Amniotic epithelial cell (primary cell): ENCODE measurements around the gene HECTD1.
"Not testable (repeated sequence)": the region's sequence is repeated elsewhere in the genome, so short reads cannot be mapped to it uniquely, and the experiment has no call there.

Experiments
- DNase-seq: peaks from one replicate; pipeline ENCODE4 v3.0.0-alpha.2; 2010; ENCODE audit warnings: low read depth

Gene HECTD1

DNA sequence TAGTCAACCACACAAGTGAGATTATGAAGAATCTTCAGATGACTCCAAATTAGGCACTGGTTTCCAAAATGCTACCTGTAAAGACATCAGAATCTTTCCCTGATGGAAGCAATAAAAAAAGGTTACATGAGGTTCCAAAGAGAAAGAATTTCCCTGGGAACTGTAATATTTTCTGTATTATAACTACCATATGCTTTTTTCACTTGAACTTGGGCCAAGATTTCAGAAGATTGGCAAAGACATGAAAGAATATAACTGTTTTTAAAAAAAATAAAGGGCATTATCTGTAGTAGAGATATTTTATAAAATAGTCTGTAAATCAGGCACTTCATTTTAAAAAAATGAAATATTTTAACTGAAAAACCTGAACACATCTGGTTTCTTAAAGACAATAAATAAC is 12.9 kb downstream of the HECTD1 start:
- DNase-seq, result no peak

DNA sequence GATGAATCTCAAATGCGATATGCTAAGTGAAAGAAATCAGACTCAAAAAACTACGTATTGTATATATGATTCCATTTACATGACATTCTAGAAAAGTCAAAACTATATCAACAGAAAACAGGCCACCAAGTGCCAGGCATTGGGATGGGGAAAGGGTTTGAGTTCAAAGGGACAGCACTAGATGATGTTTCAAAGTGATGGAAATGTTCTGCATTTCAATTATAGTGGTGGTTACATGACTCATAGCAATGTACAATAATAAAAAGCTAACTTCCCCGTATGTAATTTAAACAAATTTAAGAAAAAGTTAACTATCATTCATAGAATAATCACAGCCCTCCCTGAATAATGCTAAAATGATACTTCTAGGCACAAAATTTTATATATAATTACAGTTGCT is 13.5 kb downstream of the HECTD1 start:
- peak; percentile 28 for DNase-seq

DNA sequence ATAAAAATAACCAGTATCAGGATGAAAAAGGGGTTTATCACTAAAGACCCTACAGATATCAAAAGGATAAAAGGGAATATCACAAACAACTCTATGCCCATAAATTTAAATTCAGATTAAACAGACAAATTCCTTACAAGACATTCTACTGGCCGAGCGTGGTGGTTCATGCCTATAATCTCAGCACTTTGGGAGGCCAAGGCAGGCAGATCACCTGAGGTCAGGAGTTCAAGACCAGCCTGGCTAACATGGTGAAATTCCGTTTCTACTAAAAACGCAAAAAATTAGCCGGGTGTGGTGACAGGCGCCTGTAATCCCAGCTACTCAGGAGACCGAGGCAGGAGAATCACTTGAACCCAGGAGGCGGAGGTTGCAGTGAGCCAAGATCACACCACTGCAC is 15.0 kb downstream of the HECTD1 start:
- DNase-seq, result not testable (repeated sequence)

DNA sequence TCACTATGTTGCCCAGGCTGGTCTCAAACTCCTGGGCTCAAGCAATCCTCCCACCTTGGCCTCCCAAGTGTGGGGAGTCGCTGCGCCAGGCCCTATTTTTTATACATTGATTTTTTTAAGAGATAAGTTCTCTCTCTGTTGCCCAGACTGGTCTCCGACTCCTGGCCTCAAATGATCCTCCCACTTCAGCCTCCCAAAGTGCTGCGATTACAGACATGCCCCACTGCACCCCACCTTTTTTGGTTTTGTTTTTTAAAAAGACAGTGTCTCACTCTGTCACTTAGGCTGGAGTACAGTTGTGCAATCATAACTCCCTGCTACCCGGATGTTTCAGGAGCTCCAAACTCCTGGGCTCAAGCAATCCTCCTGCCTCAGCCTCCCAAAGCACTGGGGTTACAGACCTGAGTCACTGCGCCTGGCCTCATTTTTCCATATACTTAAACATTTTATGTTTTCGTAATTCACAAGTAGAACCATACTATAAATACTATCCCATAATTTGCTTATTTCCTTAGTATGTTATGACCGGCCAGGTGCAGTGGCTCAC is 16.8 kb downstream of the HECTD1 start:
- DNase-seq, result no peak

DNA sequence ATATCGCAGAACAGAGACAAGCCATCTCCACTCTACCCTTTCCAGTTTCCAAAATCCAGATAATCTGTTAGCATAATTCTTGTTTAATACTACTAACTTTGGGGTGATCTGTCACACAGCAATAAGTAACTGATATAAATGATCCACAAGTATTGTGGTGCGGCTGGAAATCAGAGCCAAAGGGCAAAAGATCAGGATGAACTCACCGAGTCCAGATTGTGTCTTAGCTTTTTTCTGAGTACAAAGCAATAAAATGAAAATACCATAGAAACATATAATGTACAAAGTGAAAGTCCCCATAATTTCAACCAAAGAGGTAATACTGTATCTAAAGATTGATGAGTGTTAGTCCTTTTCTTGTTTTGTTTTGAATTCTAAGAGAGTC is 17.4 kb downstream of the HECTD1 start:
- DNase-seq, result no peak

- DNase-seq, result no peak
These were observed 18.0 kb downstream of the HECTD1 start for GRCh38 chr14:31189346-31190218.

DNA sequence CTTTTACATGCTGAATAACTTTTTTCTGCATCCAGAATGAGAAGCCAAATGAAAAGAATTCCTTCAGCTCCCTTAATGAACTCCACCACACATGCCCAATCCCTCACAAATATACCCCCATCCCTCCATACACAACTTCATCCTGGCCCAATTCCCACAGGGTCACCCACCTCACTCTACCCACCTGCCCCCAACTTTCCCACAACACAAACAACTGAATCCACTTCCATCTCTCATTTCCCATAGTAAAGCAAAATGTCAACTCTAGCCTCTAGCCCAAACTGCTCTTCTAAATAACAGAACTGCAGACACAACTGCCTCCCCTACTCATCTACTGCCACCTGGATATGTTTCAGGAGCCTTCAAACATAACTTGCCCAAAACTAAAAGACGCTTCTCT is 18.8 kb downstream of the HECTD1 start:
- DNase-seq, result no peak

DNA sequence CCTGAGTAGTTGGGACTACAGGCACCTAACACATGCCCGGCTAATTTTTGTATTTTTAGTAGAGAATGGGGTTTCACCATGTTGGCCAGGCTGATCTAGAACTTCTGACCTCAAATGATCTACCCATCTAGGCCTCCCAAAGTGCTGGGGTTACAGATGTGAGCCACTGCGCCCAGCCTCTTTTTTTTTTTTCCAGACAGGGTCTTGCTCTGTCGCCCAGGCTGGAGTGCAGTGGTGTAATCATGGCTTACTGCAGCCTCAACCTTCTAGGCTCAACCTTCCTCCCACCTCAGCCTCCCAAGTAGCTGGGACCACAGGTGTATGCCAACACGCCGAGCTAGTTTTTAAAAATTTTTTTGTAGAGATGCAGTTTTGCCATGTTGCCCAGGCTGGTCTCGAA is 25.6 kb downstream of the HECTD1 start:
- not testable (repeated sequence) for DNase-seq

DNA sequence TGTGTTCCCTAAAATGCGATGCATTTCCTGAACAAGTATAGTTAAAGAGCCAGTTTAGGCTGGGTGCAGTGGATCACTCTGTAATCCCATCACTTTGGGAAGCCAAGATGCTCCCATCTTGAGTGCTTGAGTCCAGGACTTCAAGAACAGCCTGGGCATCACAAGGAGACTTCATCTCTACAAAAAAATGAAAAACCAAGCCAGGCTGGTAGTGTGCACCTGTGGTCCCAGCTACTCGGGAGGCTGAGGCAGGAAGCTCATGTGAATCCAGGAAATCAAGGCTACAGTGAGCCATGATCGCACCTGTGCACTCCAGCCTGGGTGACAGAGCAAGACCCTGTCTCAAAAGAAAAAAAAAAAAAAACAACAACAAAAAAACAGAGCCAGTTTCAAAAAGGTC is 26.3 kb downstream of the HECTD1 start:
- DNase-seq, result no peak

GRCh38 chr14:31180299-31181051 is 27.1 kb downstream of the HECTD1 start:
- DNase-seq, result no peak

DNA sequence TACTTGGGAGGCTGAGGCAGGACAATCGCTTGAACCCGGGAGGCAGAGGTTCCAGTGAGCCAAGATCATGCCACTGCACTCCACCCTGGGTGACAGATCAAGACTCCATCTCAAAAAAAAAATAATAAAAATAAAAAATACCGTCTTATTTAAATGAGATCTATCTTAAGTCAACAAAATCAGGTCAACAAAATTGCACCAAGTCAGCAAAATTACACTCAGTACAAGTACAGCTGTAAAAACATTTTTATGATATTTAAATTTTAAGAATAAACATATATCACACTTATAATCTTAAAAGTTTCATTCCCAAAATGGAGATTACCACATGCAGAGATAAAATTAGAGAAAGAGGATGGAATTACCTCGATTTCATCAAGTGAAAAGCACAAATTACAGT is 33.2 kb downstream of the HECTD1 start:
- DNase-seq, result no peak

DNA sequence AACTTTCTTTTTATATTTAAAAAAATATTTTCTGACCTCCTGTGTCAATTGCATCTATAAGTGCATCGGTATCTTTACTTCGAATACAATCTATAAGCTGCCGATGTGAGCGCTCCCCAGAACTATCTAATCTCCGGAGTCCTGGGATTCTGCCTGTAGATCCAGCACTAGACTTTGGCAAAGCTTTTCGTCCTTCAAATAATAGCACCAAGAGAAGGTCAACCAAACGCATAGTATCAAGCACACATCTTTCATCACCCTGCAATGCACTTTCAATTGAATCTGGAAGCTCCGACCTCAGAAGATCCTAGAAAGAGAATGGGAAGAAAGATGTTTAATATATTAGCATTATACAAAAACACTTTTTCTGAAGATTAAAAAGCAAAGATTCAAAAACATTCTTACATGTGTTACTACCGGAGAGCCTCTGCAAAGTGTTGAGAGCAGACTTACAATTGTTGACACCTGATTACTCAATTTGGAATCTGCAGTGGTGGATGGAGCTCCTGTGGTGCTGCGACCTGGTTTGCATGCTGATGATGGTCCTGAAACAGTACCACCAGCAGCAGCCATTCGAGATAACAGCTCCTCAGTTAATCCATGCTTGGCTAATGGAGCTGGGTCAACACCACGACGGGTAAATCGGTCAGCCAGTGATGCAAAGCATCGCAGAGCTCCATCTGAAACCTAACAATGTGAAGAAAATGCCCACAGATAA is 34.3 kb downstream of the HECTD1 start:
- DNase-seq, result no peak

DNA sequence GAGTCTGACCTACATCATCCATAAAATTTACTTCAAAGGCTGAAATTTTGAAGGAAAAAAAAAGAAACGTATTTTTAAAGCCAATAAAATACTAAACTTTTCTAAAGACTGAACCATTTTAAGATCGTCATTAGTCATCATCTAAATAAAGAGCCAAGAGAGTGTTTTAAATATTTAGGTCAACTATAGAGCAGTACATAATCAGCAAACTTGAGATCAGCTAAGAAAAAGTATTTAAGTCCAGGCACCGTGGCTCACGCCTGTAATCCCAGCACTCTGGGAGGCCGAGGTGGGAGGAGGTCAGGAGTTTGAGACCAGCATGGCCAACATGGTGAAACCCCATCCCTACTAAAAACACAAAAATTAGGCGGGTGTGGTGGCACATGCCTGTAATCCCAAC is 35.5 kb downstream of the HECTD1 start:
- DNase-seq, result no peak

DNA sequence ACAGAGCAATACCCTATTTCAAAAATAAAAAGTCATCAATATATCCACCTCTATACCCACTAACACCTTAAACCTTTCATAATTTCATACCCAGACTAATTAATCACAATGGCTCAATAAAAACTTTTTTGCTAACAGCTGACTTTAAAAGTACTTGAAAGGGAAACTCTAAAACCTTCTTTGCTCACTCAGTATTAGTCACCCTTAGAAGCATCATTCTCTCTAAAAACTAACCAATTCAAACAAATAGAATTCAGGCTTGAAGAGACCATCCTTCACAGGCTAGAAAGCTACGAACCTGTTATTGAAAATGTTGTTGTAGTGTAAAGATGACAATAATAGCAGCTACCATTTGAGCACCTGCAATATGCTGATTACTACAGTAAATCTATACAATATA is 37.2 kb downstream of the HECTD1 start:
- no peak for DNase-seq

GRCh38 chr14:31169877-31170276 is 37.7 kb downstream of the HECTD1 start:
- no peak for DNase-seq

DNA sequence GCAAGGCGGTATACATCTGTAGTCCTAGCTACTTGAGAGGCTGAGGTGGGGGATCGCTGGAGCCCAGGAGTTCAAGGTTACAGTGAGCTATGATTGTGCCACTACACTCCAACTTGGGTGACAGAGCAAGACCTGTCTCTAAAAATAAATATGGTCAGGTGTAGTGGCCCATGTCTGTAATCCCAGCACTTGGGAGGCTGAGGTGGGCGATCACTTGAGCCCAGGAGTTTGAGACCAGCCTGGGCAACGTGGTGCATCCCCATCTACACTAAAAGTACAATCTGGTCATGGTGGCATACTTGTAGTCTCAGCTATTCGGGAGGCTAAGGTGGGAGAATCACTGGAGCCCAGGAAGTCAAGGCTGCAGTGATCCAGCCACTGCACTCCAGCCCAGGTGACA is 40.6 kb downstream of the HECTD1 start:
- DNase-seq, result no peak

GRCh38 chr14:31166271-31166561 is 41.4 kb downstream of the HECTD1 start:
- no peak for DNase-seq

- DNase-seq, result no peak
These were observed 43.5 kb downstream of the HECTD1 start for GRCh38 chr14:31164115-31164514.

DNA sequence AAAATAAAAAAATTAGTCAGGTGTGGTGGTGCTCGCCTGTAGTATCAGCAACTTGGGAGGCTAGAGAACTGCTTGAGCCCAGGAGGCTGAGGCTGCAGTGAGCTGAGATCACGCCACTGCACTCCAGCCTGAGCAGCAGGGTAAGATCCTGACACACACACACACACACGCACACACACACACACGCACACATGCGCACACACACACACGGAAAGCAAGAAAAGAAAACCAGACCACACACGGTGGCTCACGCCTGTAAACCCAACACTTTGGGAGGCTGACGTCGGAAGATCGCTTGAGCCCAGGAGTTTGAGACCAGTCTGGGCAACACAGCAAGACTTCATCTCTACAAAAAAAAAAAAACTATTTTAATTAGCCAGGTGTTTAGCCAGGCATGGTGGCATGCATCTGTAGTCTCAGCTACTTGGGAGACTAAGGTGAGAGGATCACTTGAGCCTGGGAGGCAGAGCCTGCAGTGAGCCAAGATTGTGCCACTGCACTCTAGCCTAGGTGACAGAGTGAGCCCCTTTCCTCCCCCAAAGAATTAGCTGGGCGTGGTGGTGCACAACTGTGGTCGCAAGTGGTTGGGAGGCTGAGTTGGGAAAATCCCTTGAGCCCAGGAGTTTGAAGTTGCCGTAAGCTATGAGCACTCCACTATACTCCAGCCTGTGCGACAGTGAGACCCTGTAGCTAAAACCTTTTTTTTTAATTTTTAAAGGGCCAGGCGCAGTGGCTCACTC is 44.5 kb downstream of the HECTD1 start:
- no peak for DNase-seq

- DNase-seq, result no peak
These were observed 46.3 kb downstream of the HECTD1 start for GRCh38 chr14:31161274-31161673.

- DNase-seq, result peak; percentile 61
These were observed 47.8 kb downstream of the HECTD1 start for GRCh38 chr14:31159682-31160296.

GRCh38 chr14:31154956-31155355 is 52.6 kb downstream of the HECTD1 start:
- DNase-seq, result peak; percentile 37
